Measurements from ENCODE around the gene CEND1.

- no peak for TF ChIP-seq CTCF (IDR thresholded peaks at IDR 0.05)
- TF ChIP-seq POLR2A (IDR thresholded peaks at IDR 0.05), result no peak
- TF ChIP-seq POLR2AphosphoS5 (IDR thresholded peaks at IDR 0.05), result no peak
- no peak for TF ChIP-seq EP300 (IDR thresholded peaks at IDR 0.05)
Measured at GRCh38 chr11:794766-795633, 5.1 kb upstream of the CEND1 start.

All from stomach (tissue), 4 donors.